Prostate gland (tissue), 2 donors: Measurements from ENCODE around the gene SLC13A3. TPM values are rescaled to one million over a fixed set of nuclear protein-coding genes. Genes with fewer than 3 reads are reported as not detected.

Experiments used
- DNase-seq: peaks from one replicate; pipeline ENCODE4 v3.0.0-alpha.2; 2019; ENCODE audit warnings: low spot score
- H3K27ac ChIP-seq, 2 donors: fragments of 200-600 bp; sonication (generic); 2 replicates each; pipeline ENCODE4 v1.5.1; 2017 to 2019
- H3K27me3 ChIP-seq: fragments of 200-600 bp; sonication (generic); replicated peaks from 2 replicates; pipeline ENCODE4 v1.5.1; 2019; ENCODE audit not compliant: insufficient read depth
- H3K36me3 ChIP-seq, 2 donors: fragments of 200-600 bp; sonication (generic); 1 replicate in 1 of 2; 2 replicates in 1 of 2; pipeline versions ENCODE4 v1.5.1 to v1.8.1; 2017 to 2019
- H3K4me1 ChIP-seq: fragments of 200-600 bp; sonication (generic); replicated peaks from 2 replicates; pipeline ENCODE4 v1.5.1; 2019
- H3K4me3 ChIP-seq, 2 donors: fragments of 200-600 bp; sonication (generic); 2 replicates each; pipeline ENCODE4 v1.5.1; 2017 to 2019
- H3K9me3 ChIP-seq: fragments of 200-600 bp; sonication (generic); 2 replicates; pipeline ENCODE4 v1.5.1; 2017
- POLR2A ChIP-seq: fragments of 450-650 bp; IDR thresholded peaks from one replicate; pipeline ENCODE4 v1.6.1; 2016; ENCODE audit warnings: antibody characterized with exemption, mild to moderate bottlenecking
- POLR2AphosphoS5 ChIP-seq: sonication (generic); formaldehyde crosslinking; IDR thresholded peaks from one replicate; pipeline ENCODE4 v1.6.1; 2017; ENCODE audit warnings: antibody characterized with exemption
- WGBS: methylation state at CpG from one replicate; pipeline ENCODE4 v1.1.5; 2018; 5-methylcytosine and 5-hydroxymethylcytosine counted together
- intact Hi-C: fragments of 100-400 bp; cut with DNase I; formaldehyde crosslinking; loops from one replicate; pipeline ENCODE4 v1.14.2; 2022
- total RNA-seq, 2 donors: library from RNA; depleted of rRNA; stranded (reverse); fragments of >200 nt; gene quantifications; one replicate each; pipeline ENCODE4 v1.1.0, GENCODE V29; 2016
- TF ChIP-seq, protein P1 (sequence below), 4 experiments: fragments of 200-600 bp in 2 of 4; fragments of 450-650 bp in 2 of 4; sonication (generic) in 2 of 4; IDR thresholded peaks; 1 replicate in 3 of 4; 2 replicates in 1 of 4; pipeline ENCODE4 v1.5.1; 2016 to 2019; ENCODE audit warnings: antibody characterized with exemption in 4 of 4, mild to moderate bottlenecking in 2 of 4, moderate library complexity in 2 of 4

The SLC13A3 gene, protein sequence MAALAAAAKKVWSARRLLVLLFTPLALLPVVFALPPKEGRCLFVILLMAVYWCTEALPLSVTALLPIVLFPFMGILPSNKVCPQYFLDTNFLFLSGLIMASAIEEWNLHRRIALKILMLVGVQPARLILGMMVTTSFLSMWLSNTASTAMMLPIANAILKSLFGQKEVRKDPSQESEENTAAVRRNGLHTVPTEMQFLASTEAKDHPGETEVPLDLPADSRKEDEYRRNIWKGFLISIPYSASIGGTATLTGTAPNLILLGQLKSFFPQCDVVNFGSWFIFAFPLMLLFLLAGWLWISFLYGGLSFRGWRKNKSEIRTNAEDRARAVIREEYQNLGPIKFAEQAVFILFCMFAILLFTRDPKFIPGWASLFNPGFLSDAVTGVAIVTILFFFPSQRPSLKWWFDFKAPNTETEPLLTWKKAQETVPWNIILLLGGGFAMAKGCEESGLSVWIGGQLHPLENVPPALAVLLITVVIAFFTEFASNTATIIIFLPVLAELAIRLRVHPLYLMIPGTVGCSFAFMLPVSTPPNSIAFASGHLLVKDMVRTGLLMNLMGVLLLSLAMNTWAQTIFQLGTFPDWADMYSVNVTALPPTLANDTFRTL
- 10 to 100 TPM; 10.5 to 16.9 TPM for total RNA-seq

DNA sequence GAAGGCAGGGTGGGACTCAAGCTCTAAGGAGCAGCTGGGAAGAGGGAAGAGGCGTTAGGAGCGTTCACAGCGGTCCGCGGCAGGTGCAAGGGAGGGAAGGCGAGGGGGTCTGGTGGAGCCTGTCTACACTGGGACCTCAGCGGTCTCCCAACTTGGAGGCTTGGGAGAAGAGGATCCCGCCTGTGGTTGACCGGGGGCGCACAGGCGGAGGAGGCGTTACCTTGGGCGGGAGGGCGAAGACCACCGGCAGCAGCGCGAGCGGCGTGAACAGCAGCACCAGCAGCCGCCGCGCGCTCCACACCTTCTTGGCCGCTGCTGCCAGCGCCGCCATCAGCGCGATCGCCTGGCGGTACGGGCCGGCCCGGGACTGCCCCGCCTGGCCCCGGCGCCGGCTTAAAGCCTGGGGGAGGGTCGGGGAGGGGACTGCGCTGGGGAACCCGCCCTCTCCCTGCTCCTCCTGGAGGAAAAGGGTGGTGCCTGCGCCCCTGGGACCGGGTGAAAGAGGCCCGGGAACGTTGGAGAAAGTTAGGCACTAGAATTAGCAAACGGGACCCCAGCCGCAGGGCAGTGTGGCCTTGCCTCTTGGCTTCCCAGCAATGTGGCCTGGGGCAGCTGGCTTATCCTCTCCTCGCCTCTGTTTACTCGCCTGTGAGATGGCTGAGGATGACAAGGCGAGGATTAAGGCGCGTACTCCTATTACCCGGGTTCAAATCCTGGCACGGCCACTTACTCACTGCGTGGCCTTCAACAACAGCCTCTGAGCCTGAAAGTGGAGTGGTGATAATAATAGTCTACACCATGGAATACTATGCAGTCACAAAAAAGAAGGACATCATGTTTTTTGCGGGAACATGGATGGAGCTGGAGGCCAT, at the start of gene SLC13A3:
SLC13A3 (minus strand) TSS at position 369 of the 872 bp plus-strand sequence; CDS start at position 331, 38 bp downstream.
- no peak for DNase-seq
- intact Hi-C loops = no loop called here
- Histone ChIP-seq H3K36me3 (no peaks in the 10 kb centered on the region), H3K9me3 (no peaks in the 10 kb centered on the region), H3K4me3 (peak within 1 kb of the TSS in 1 of 2 donors; percentile 12), H3K27me3 (no peaks in the 10 kb centered on the region), H3K27ac (no peak within 1 kb of the TSS), H3K4me1 (no peaks in the 10 kb centered on the region)
- 17% methylated on average over 52 of the region's 55 CpGs for WGBS
- TF ChIP-seq POLR2AphosphoS5 (no peak), POLR2A (no peak)
- TF ChIP-seq, protein P1, sequence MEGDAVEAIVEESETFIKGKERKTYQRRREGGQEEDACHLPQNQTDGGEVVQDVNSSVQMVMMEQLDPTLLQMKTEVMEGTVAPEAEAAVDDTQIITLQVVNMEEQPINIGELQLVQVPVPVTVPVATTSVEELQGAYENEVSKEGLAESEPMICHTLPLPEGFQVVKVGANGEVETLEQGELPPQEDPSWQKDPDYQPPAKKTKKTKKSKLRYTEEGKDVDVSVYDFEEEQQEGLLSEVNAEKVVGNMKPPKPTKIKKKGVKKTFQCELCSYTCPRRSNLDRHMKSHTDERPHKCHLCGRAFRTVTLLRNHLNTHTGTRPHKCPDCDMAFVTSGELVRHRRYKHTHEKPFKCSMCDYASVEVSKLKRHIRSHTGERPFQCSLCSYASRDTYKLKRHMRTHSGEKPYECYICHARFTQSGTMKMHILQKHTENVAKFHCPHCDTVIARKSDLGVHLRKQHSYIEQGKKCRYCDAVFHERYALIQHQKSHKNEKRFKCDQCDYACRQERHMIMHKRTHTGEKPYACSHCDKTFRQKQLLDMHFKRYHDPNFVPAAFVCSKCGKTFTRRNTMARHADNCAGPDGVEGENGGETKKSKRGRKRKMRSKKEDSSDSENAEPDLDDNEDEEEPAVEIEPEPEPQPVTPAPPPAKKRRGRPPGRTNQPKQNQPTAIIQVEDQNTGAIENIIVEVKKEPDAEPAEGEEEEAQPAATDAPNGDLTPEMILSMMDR (IDR thresholded peaks at IDR 0.05) = no peak

DNA sequence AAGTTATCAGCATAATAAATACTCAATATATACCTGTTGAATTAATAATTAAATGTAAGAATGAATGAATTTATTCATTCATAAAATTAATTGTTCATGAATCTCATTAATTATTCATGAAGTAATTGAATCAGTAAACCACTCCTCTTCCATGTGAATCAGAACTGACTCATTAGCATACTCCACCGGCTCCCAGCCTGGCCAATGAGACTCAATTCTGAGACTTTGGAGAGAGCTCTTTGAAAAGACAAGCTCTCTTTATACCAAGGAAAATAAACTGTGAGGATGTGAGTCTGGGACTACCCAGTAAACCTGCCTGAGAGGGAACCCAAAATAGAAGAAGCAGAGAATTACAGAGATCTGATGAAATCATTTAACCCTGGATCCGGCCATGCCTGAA, 49.8 kb upstream of the SLC13A3 start:
- WGBS = 80% methylated on average over 2 of the region's 2 CpGs
- TF ChIP-seq, protein P1 (IDR thresholded peaks at IDR 0.05) = no peak
- TF ChIP-seq POLR2A (no peak), POLR2AphosphoS5 (no peak)
- Histone ChIP-seq H3K4me1 (no peaks in the 10 kb centered on the region), H3K27ac (no peak overlapping the region), H3K27me3 (no peaks in the 10 kb centered on the region), H3K36me3 (no peaks in the 10 kb centered on the region), H3K9me3 (no peaks in the 10 kb centered on the region), H3K4me3 (no peak overlapping the region)
- intact Hi-C loops = no loop called here
- no peak for DNase-seq

DNA sequence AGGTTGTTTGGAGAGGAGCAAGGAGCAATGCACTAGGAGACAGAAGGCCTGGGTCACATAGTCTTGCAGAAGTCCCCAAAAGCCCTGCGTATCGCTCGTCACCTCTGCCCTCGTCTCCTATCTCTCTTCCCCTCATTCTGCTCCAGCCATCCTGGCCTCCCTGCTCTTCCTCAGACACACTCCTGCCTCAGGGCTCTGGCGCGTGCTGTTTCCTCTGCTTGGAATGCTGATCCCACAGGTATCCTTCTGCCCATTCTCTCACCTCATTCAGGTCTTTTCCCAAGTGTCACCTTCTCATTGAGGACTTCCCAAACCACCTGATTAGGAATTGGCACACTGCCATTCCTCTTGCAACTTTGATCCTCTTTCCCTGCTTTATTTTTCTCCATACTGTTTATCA, 49.2 kb upstream of the SLC13A3 start:
- 92% methylated on average over 6 of the region's 6 CpGs for WGBS
- Histone ChIP-seq H3K27ac (no peak overlapping the region), H3K36me3 (no peaks in the 10 kb centered on the region), H3K27me3 (no peaks in the 10 kb centered on the region), H3K4me1 (no peaks in the 10 kb centered on the region), H3K9me3 (no peaks in the 10 kb centered on the region), H3K4me3 (no peak overlapping the region)
- DNase-seq = no peak
- no peak for TF ChIP-seq POLR2A
- TF ChIP-seq, protein P1 (IDR thresholded peaks at IDR 0.05) = no peak
- TF ChIP-seq POLR2AphosphoS5 = no peak
- intact Hi-C loops = no loop called here

DNA sequence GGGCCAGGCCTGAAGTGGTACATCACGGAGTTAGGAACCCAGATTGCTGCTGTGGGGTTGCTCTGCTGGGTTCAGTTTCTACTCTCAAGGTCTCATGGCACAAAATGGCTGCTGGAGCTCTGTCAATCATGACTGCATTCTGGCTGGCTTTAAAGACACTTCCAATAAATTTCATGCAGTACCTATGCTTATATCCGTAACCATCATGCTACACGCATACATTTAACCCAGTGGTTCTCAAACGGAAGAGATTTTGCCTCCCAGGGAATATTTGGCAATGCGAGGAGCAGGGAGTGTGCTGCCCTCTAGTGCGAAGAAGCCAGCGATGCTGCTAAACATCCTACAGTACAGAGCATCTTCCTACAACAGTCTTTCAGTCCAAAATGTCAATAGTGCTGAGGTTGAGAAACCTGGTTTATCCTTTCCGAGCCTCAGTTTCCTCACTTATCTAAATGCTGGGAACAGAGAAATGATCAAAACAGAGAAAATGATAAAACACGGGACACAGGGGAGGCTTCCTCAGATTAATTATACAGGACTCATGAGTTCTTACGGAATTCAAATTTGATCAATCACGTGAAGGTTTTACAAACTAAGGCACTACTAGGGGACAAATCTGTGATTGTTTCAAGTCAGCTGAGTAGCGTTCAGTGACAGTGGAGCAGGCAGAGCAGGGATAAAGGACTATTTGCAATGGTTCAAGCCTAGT, 48.5 kb upstream of the SLC13A3 start:
- 57% methylated on average over 12 of the region's 12 CpGs for WGBS
- Histone ChIP-seq H3K4me3 (no peak overlapping the region), H3K4me1 (no peaks in the 10 kb centered on the region), H3K36me3 (no peaks in the 10 kb centered on the region), H3K27me3 (no peaks in the 10 kb centered on the region), H3K9me3 (no peaks in the 10 kb centered on the region), H3K27ac (no peak overlapping the region)
- DNase-seq = no peak
- TF ChIP-seq, protein P1 (IDR thresholded peaks at IDR 0.05) = peak in 2 of 4 experiments; percentile 27 to 48
- TF ChIP-seq POLR2AphosphoS5 = no peak
- intact Hi-C loops = no loop called here
